WTC11 (cell line): ENCODE measurements around the gene FFAR3. TPM values are rescaled to one million over a fixed set of nuclear protein-coding genes. Genes with fewer than 3 reads are reported as not detected.

ENCODE experiments used
- ATAC-seq: fragments of 200-7000 bp; cut with Tn5 transposase; 2 replicates; pipeline ENCODE4 v1.10.0; 2021; ENCODE audit warnings: mild to moderate bottlenecking, moderate library complexity
- CTCF ChIA-PET: fragments of 300-600 bp; sonication (Branson Sonifier 250); formaldehyde crosslinking; loops from one replicate; lab custom pipeline; 2021; ENCODE audit warnings: antibody characterized with exemption; lab: Charles Lee
- POLR2A ChIA-PET: fragments of 350-600 bp; sonication (Branson Sonifier 250); formaldehyde crosslinking; loops from one replicate; lab custom pipeline; 2021; ENCODE audit warnings: antibody characterized with exemption; lab: Charles Lee
- DNase-seq: peaks from one replicate; pipeline ENCODE4 v3.0.0; 2021; ENCODE audit warnings: low spot score
- H3K27ac Mint-ChIP-seq: 2 replicates; pipeline ENCODE4 v1.8.0; 2021; ENCODE audit warnings: mixed read lengths
- H3K27me3 Mint-ChIP-seq: 2 replicates; pipeline ENCODE4 v1.8.0; 2021; ENCODE audit warnings: low read depth, mild to moderate bottlenecking, moderate library complexity, mixed read lengths
- H3K36me3 Mint-ChIP-seq: 2 replicates; pipeline ENCODE4 v1.8.0; 2021; ENCODE audit warnings: mixed read lengths
- H3K4me1 Mint-ChIP-seq: 2 replicates; pipeline ENCODE4 v1.8.0; 2022; ENCODE audit warnings: mixed read lengths
- H3K4me3 Mint-ChIP-seq: 2 replicates; pipeline ENCODE4 v1.8.0; 2021; ENCODE audit warnings: mild to moderate bottlenecking, moderate library complexity, mixed read lengths
- H3K9me3 Mint-ChIP-seq: 2 replicates; pipeline ENCODE4 v1.8.0; 2021; ENCODE audit warnings: mixed read lengths
- ARID4B ChIP-seq: sonication (generic); formaldehyde crosslinking; IDR thresholded peaks from 2 replicates; pipeline ENCODE4 v1.8.0; 2023; ENCODE audit warnings: missing genetic modification reagents, mild to moderate bottlenecking, borderline replicate concordance
- ATF2 ChIP-seq: sonication (generic); formaldehyde crosslinking; IDR thresholded peaks from 2 replicates; pipeline ENCODE4 v1.8.1; 2022; ENCODE audit warnings: low read depth, missing genetic modification reagents, borderline replicate concordance
- ESRRA ChIP-seq: sonication (generic); formaldehyde crosslinking; IDR thresholded peaks from 2 replicates; pipeline ENCODE4 v1.8.1; 2022; ENCODE audit warnings: mild to moderate bottlenecking, missing genetic modification reagents, borderline replicate concordance
- FOXP1 ChIP-seq: sonication (generic); formaldehyde crosslinking; IDR thresholded peaks from 2 replicates; pipeline ENCODE4 v1.8.0; 2022; ENCODE audit warnings: missing genetic modification reagents, mild to moderate bottlenecking, moderate library complexity, borderline replicate concordance
- FOXP4 ChIP-seq: sonication (generic); formaldehyde crosslinking; IDR thresholded peaks from 2 replicates; pipeline ENCODE4 v1.8.0; 2022; ENCODE audit warnings: mild to moderate bottlenecking, missing genetic modification reagents
- HMGA2 ChIP-seq: fragments of 250-450 bp; sonication (Bioruptor Pico); IDR thresholded peaks from 2 replicates; pipeline ENCODE4 v1.4.0; 2021; ENCODE audit warnings: mild to moderate bottlenecking, moderate library complexity
- IRF1 ChIP-seq: sonication (generic); formaldehyde crosslinking; IDR thresholded peaks from 2 replicates; pipeline ENCODE4 v1.8.0; 2023; ENCODE audit warnings: missing genetic modification reagents
- MAX ChIP-seq: sonication (generic); formaldehyde crosslinking; IDR thresholded peaks from 2 replicates; pipeline ENCODE4 v1.8.0; 2022; ENCODE audit warnings: mild to moderate bottlenecking, missing genetic modification reagents
- OVOL2 ChIP-seq: fragments of 250-450 bp; sonication (Bioruptor Pico); IDR thresholded peaks from 2 replicates; pipeline ENCODE4 v1.9.0; 2021; ENCODE audit warnings: mild to moderate bottlenecking, borderline replicate concordance
- PREB ChIP-seq: sonication (generic); formaldehyde crosslinking; IDR thresholded peaks from 2 replicates; pipeline ENCODE4 v1.8.1; 2022; ENCODE audit warnings: mild to moderate bottlenecking, missing genetic modification reagents, moderate library complexity, borderline replicate concordance
- PRRX2 ChIP-seq: fragments of 250-450 bp; sonication (Bioruptor Pico); IDR thresholded peaks from 2 replicates; pipeline ENCODE4 v1.8.0; 2021; ENCODE audit warnings: mild to moderate bottlenecking
- SP1 ChIP-seq: sonication (generic); formaldehyde crosslinking; conservative IDR thresholded peaks from 2 replicates; pipeline ENCODE4 v1.8.1; 2022; ENCODE audit warnings: missing genetic modification reagents
- TEAD4 ChIP-seq: sonication (generic); formaldehyde crosslinking; IDR thresholded peaks from 2 replicates; pipeline ENCODE4 v1.8.0; 2022; ENCODE audit warnings: mild to moderate bottlenecking, missing genetic modification reagents
- USF2 ChIP-seq: sonication (generic); formaldehyde crosslinking; IDR thresholded peaks from 2 replicates; pipeline ENCODE4 v1.8.1; 2023; ENCODE audit warnings: mild to moderate bottlenecking, missing genetic modification reagents, moderate library complexity
- ZBTB21 ChIP-seq: sonication (generic); formaldehyde crosslinking; IDR thresholded peaks from 2 replicates; pipeline ENCODE4 v1.8.1; 2023; ENCODE audit warnings: mild to moderate bottlenecking, missing genetic modification reagents, borderline replicate concordance
- ZMAT4 ChIP-seq: fragments of 250-450 bp; sonication (Bioruptor Pico); IDR thresholded peaks from 2 replicates; pipeline ENCODE4 v1.9.0; 2021; ENCODE audit warnings: mild to moderate bottlenecking
- ZNF121 ChIP-seq: sonication (generic); formaldehyde crosslinking; IDR thresholded peaks from 2 replicates; pipeline ENCODE4 v1.8.0; 2023; ENCODE audit warnings: missing genetic modification reagents
- ZNF263 ChIP-seq: sonication (generic); formaldehyde crosslinking; IDR thresholded peaks from 2 replicates; pipeline ENCODE4 v1.8.1; 2022; ENCODE audit warnings: low read depth, mild to moderate bottlenecking, moderate library complexity, missing genetic modification reagents
- ZNF281 ChIP-seq: sonication (generic); formaldehyde crosslinking; IDR thresholded peaks from 2 replicates; pipeline ENCODE4 v1.8.0; 2023; ENCODE audit warnings: mild to moderate bottlenecking, missing genetic modification reagents
- ZNF317 ChIP-seq: sonication (generic); formaldehyde crosslinking; IDR thresholded peaks from 2 replicates; pipeline ENCODE4 v1.8.1; 2023; ENCODE audit warnings: low read depth, mild to moderate bottlenecking, moderate library complexity, missing genetic modification reagents, borderline replicate concordance
- total RNA-seq: library from RNA; stranded (reverse); gene quantifications from 3 replicates; pipeline ENCODE4 v1.2.3, GENCODE V29; 2021

FFAR3 gene
- total RNA-seq, 1 experiment from 2014 or later = not detected

- no peaks in the 10 kb centered on the region for H3K4me1 Mint-ChIP-seq
- ATAC-seq = no peak
- H3K27ac Mint-ChIP-seq = no peak overlapping the region
- no peaks in the 10 kb centered on the region for H3K9me3 Mint-ChIP-seq
- H3K4me3 Mint-ChIP-seq = no peak overlapping the region
- no peak for DNase-seq
- TF ChIP-seq ZNF121 (CRISPR knock-in tag) (no peak), FOXP4 (CRISPR knock-in tag) (no peak), SP1 (no peak), ZBTB21 (CRISPR knock-in tag) (no peak), USF2 (CRISPR knock-in tag) (no peak), ESRRA (CRISPR knock-in tag) (no peak), ZNF263 (CRISPR knock-in tag) (no peak), PREB (no peak), FOXP1 (no peak), ZMAT4 (CRISPR knock-in tag) (no peak), OVOL2 (CRISPR knock-in tag) (no peak), MAX (CRISPR knock-in tag) (no peak), HMGA2 (CRISPR knock-in tag) (no peak), ATF2 (CRISPR knock-in tag) (no peak), TEAD4 (CRISPR knock-in tag) (no peak), ZNF317 (CRISPR knock-in tag) (no peak), ZNF281 (CRISPR knock-in tag) (no peak), ARID4B (no peak), PRRX2 (CRISPR knock-in tag) (no peak), IRF1 (CRISPR knock-in tag) (no peak)
- H3K36me3 Mint-ChIP-seq = no peaks in the 10 kb centered on the region
- H3K27me3 Mint-ChIP-seq = no peaks in the 10 kb centered on the region
- CTCF ChIA-PET = interaction anchor here (0.7 to 1.3 kb wide), 4 partner anchors 14 to 247 kb away, joined by 3 to 5 read pairs (median 3); partner anchors contain the start of gene FAM187B
- POLR2A ChIA-PET = no interaction called here
Observed at GRCh38 chr19:35313587-35313986, 44.7 kb upstream of the FFAR3 start.
